Activated CD8-positive, alpha-beta T cell treated with anti-CD3 and anti-CD28 coated beads, Interleukin-2, amount 10 ng/mL, durations not matched to agents 7 days and 5 days (primary cell): Measurements from ENCODE around the gene FAM50B. TPM values are rescaled to one million over a fixed set of nuclear protein-coding genes. Genes with fewer than 3 reads are reported as not detected.

Experiments used
- ATAC-seq: fragments of 150-1000 bp; cut with Tn5 transposase; one replicate; pipeline ENCODE4 v1.10.0; 2021; ENCODE audit warnings: moderate library complexity
- CTCF ChIA-PET: fragments of 350-600 bp; sonication (Branson Sonifier 250); formaldehyde crosslinking; loops from one replicate; lab custom pipeline; 2021; ENCODE audit warnings: antibody characterized with exemption; lab: Charles Lee
- POLR2A ChIA-PET: fragments of 350-600 bp; sonication (Branson Sonifier 250); formaldehyde crosslinking; loops from one replicate; lab custom pipeline; 2021; ENCODE audit warnings: antibody characterized with exemption; lab: Charles Lee
- DNase-seq: peaks from one replicate; pipeline ENCODE4 v3.0.0-alpha.2; 2020
- H3K27ac Mint-ChIP-seq: one replicate; pipeline ENCODE4 v1.8.0; 2021; ENCODE audit warnings: mild to moderate bottlenecking, mixed read lengths
- H3K27me3 Mint-ChIP-seq: one replicate; pipeline ENCODE4 v1.8.0; 2021; ENCODE audit warnings: low read depth, mixed read lengths
- H3K36me3 Mint-ChIP-seq: one replicate; pipeline ENCODE4 v1.8.0; 2021; ENCODE audit warnings: low read depth, mixed read lengths
- H3K4me1 Mint-ChIP-seq: one replicate; pipeline ENCODE4 v1.8.0; 2021; ENCODE audit warnings: low read depth, mixed read lengths
- H3K4me3 Mint-ChIP-seq: one replicate; pipeline ENCODE4 v1.8.0; 2021; ENCODE audit warnings: mild to moderate bottlenecking, mixed read lengths
- H3K9me3 Mint-ChIP-seq: one replicate; pipeline ENCODE4 v1.8.0; 2022; ENCODE audit warnings: mixed read lengths; ENCODE audit not compliant: insufficient read depth
- total RNA-seq, 2 experiments: library from RNA; stranded (reverse); gene quantifications; one replicate each; pipeline ENCODE4 v1.2.3, GENCODE V29; 2021

The FAM50B gene
- total RNA-seq, 2 experiments from 2014 or later = 7.6 to 8.6 TPM

GRCh38 chr6:3809515-3809891, 39.7 kb upstream of the FAM50B start:
- DNase-seq (no peak), ATAC-seq (no peak)
- H3K27me3 Mint-ChIP-seq = no peaks in the 10 kb centered on the region
- H3K9me3 Mint-ChIP-seq = no peaks in the 10 kb centered on the region
- no peak overlapping the region for H3K4me3 Mint-ChIP-seq
- H3K4me1 Mint-ChIP-seq = no peaks in the 10 kb centered on the region
- H3K27ac Mint-ChIP-seq = no peak overlapping the region
- H3K36me3 Mint-ChIP-seq = no peaks in the 10 kb centered on the region
- POLR2A ChIA-PET = no interaction called here
- CTCF ChIA-PET = no interaction called here

- Mint-ChIP-seq H3K4me3 (no peak overlapping the region), H3K36me3 (no peaks in the 10 kb centered on the region), H3K9me3 (no peaks in the 10 kb centered on the region), H3K27ac (no peak overlapping the region), H3K4me1 (no peaks in the 10 kb centered on the region), H3K27me3 (no peaks in the 10 kb centered on the region)
- DNase-seq (no peak), ATAC-seq (no peak)
- ChIA-PET CTCF (no interaction called here), POLR2A (no interaction called here)
Observed at GRCh38 chr6:3809982-3810381, 39.2 kb upstream of the FAM50B start.

DNA sequence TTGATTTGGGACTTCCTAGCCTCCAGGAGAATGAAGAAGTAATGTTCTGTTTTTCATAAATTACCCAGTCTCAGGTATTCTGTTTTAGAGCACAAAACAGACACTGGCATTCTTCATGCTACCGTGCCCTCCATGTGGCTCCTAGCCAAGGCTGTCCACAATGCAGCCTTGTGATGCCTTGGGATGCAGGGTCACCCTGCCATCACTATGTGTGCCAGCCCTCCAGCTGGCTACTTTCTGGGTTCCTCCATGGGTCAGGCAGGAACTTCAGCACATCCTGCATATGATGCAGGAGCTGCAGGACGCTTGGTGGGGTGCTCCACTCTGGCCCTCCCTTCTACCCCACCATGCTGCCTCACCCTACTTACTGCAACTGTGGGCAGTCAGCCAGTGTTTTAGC, 38.0 kb upstream of the FAM50B start:
- CTCF ChIA-PET = no interaction called here
- no peaks in the 10 kb centered on the region for H3K4me1 Mint-ChIP-seq
- POLR2A ChIA-PET = no interaction called here
- H3K27me3 Mint-ChIP-seq = no peaks in the 10 kb centered on the region
- H3K27ac Mint-ChIP-seq = no peak overlapping the region
- DNase-seq (no peak), ATAC-seq (no peak)
- no peaks in the 10 kb centered on the region for H3K36me3 Mint-ChIP-seq
- H3K9me3 Mint-ChIP-seq = no peaks in the 10 kb centered on the region
- no peak overlapping the region for H3K4me3 Mint-ChIP-seq

GRCh38 chr6:3812596-3812995, 36.6 kb upstream of the FAM50B start:
- Mint-ChIP-seq H3K27ac (no peak overlapping the region), H3K9me3 (no peaks in the 10 kb centered on the region), H3K36me3 (no peaks in the 10 kb centered on the region), H3K4me3 (no peak overlapping the region), H3K4me1 (no peaks in the 10 kb centered on the region), H3K27me3 (no peaks in the 10 kb centered on the region)
- no peak for DNase-seq
- no peak for ATAC-seq
- CTCF ChIA-PET = no interaction called here
- POLR2A ChIA-PET = no interaction called here

DNA sequence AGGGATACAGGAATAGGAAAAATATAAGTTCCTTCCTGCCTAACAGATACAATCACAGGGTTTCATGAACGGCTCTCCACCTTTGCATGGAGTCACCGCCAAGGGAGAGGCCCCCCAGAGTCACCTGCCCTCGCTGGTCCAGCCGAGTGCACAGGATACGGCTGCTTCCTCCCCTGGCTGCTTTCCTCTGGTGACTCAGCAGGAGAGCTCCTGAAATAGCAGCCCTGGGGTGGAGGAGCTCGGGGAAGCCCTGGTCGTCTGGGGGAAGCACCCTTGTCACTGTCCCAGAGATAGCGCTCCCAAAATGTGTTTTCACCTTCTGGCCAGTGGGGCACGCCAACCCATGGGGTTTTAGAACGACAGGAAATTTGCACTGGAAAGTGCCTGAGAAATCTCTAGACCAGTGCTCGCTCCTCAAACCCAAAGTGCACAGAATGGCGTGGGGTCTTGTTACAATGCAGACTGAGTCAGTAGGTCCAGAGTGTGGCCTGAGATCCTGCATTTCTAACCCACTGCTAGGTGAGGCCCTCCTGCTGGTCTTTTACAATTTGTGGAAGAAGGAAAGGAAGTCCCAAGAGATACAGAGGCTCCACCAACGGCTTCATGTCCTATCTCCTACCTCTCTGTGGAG, 35.9 kb upstream of the FAM50B start:
- POLR2A ChIA-PET = no interaction called here

GRCh38 chr6:3813918-3814317, 35.3 kb upstream of the FAM50B start:
- ATAC-seq (no peak), DNase-seq (no peak)
- Mint-ChIP-seq H3K36me3 (no peaks in the 10 kb centered on the region), H3K27ac (no peak overlapping the region), H3K9me3 (no peaks in the 10 kb centered on the region), H3K27me3 (no peaks in the 10 kb centered on the region), H3K4me1 (no peaks in the 10 kb centered on the region), H3K4me3 (no peak overlapping the region)
- CTCF ChIA-PET = no interaction called here
- POLR2A ChIA-PET = no interaction called here

More for the DNA sequence above, 35.9 kb upstream of the FAM50B start:
- DNase-seq = no peak
- Mint-ChIP-seq H3K9me3 (no peaks in the 10 kb centered on the region), H3K4me1 (no peaks in the 10 kb centered on the region), H3K4me3 (no peak overlapping the region), H3K27me3 (no peaks in the 10 kb centered on the region), H3K36me3 (no peaks in the 10 kb centered on the region), H3K27ac (no peak overlapping the region)
- no peak for ATAC-seq
- CTCF ChIA-PET = no interaction called here

- Mint-ChIP-seq H3K9me3 (no peaks in the 10 kb centered on the region), H3K36me3 (no peaks in the 10 kb centered on the region), H3K27ac (no peak overlapping the region), H3K4me3 (no peak overlapping the region), H3K4me1 (no peaks in the 10 kb centered on the region), H3K27me3 (no peaks in the 10 kb centered on the region)
- CTCF ChIA-PET = interaction anchor here (1.2 kb wide), 1 partner anchor 163 kb away, joined by 3 read pairs; no protein-coding TSS in a partner anchor
- POLR2A ChIA-PET = no interaction called here
- DNase-seq (no peak), ATAC-seq (no peak)
Observed at GRCh38 chr6:3814539-3814938, 34.6 kb upstream of the FAM50B start.

DNA sequence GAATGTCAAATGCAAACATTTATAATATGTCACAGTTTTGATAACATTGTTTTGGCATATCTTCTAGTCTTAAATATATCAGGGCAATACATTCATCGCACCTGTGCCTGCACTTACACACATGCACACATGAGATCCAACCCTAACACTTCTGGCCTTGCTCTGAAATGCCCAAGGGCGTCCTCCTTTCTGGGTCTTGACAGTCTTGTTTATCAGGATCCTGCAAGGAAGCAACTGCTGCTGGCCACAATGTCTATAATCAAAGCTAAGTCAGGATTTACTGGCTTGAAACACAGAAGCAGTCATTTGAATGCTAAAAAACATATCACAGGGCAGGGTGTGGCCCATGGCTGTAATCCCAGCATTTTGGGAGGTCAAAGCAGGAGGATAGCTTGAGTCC, 32.9 kb upstream of the FAM50B start:
- no peak overlapping the region for H3K4me3 Mint-ChIP-seq
- no peak overlapping the region for H3K27ac Mint-ChIP-seq
- H3K36me3 Mint-ChIP-seq = no peaks in the 10 kb centered on the region
- CTCF ChIA-PET = no interaction called here
- H3K4me1 Mint-ChIP-seq = no peaks in the 10 kb centered on the region
- no peak for ATAC-seq
- H3K9me3 Mint-ChIP-seq = no peaks in the 10 kb centered on the region
- no peaks in the 10 kb centered on the region for H3K27me3 Mint-ChIP-seq
- DNase-seq = no peak
- POLR2A ChIA-PET = interaction anchor here (0.6 kb wide), 1 partner anchor 142 kb away, joined by 3 read pairs; no protein-coding TSS in a partner anchor

- Mint-ChIP-seq H3K9me3 (no peaks in the 10 kb centered on the region), H3K4me1 (no peaks in the 10 kb centered on the region), H3K36me3 (no peaks in the 10 kb centered on the region), H3K4me3 (no peak overlapping the region), H3K27me3 (no peaks in the 10 kb centered on the region), H3K27ac (no peak overlapping the region)
- ChIA-PET POLR2A (interaction anchor here (0.6 kb wide), 1 partner anchor 47 kb away, joined by 6 read pairs; no protein-coding TSS in a partner anchor), CTCF (interaction anchor here (1.0 to 1.4 kb wide), 2 partner anchors 29 to 159 kb away, joined by 3 to 4 read pairs; no protein-coding TSS in a partner anchor)
- ATAC-seq (no peak), DNase-seq (no peak)
Observed at GRCh38 chr6:3819161-3820110, 29.7 kb upstream of the FAM50B start.

DNA sequence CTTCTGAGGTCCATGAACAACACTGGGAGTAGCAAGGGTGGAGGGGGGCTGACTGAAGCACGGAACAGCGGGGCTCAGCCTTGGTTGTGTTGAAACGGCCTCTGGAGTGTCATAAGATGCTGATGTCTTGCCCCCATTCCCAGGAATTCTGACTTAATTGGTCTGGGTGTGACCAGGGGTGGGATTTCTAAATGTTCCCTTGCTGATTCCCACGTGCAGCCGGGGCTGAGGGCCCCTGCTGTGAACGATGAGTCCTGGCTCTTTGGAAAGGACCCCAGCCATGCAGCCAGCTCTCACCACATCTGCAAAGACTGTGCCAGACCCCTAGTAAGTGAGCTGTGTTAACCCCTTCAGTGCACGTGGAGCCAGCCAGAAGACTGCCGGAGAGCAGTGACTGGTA, 28.6 kb upstream of the FAM50B start:
- no peak overlapping the region for H3K27ac Mint-ChIP-seq
- no peaks in the 10 kb centered on the region for H3K4me1 Mint-ChIP-seq
- no peak overlapping the region for H3K4me3 Mint-ChIP-seq
- no peaks in the 10 kb centered on the region for H3K9me3 Mint-ChIP-seq
- no peaks in the 10 kb centered on the region for H3K36me3 Mint-ChIP-seq
- CTCF ChIA-PET = interaction anchor here (0.5 to 1.0 kb wide), 2 partner anchors 89 to 158 kb away, joined by 3 read pairs; no protein-coding TSS in a partner anchor
- ATAC-seq (no peak), DNase-seq (no peak)
- no peaks in the 10 kb centered on the region for H3K27me3 Mint-ChIP-seq
- POLR2A ChIA-PET = no interaction called here

DNA sequence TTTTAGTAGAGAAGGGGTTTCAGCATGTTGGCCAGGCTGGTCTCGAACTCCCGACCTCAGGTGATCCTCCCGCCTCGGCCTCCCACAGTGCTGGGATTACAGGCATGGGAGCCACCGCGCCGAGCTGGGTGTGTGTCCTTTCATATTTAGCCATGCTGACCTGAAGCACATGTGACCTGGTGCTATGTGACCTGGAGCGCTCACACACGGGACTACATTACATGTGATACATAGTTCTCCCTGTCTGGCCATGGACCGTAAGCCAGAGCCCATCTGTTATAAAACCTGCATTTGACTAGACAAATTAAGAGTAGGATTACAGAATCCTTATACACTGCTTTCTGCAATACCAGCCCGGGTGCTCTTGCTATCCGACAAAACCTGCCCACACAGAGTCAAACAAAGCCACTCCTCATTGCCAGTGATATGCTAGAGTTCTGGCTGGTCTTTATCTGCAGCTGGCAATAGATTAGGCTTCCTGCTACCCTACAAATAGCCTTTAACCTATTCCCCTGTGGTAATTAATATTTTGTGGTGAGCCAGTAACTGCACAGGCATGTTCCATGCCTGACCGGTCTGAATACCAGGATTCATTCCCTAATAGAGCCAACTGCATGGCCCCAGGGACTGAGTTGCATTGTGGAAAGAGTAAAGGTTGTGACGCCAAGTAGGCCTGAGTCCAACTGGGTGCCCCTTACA, 26.3 kb upstream of the FAM50B start:
- Mint-ChIP-seq H3K27ac (no peak overlapping the region), H3K9me3 (no peaks in the 10 kb centered on the region), H3K36me3 (no peaks in the 10 kb centered on the region), H3K27me3 (no peaks in the 10 kb centered on the region), H3K4me3 (no peak overlapping the region), H3K4me1 (no peaks in the 10 kb centered on the region)
- ChIA-PET CTCF (interaction anchor here (1.1 kb wide), 1 partner anchor 155 kb away, joined by 3 read pairs; no protein-coding TSS in a partner anchor), POLR2A (no interaction called here)
- no peak for DNase-seq
- no peak for ATAC-seq
